ENCODE measurements around the gene UPF2.

UPF2 gene

GRCh38 chr10:11909618-11910017 lies 133.0 kb downstream of the UPF2 start:
- no peak overlapping the region for H3K4me3 ChIP-seq (ENCODE audit: control insufficient read depth, low read depth, low read length)
- TF ChIP-seq CTCF (conservative IDR thresholded peaks at IDR 0.05; ENCODE audit: control insufficient read depth, insufficient read depth, low read depth, low read length), result no peak
- DNase-seq (ENCODE audit: low read depth), result no peak

GRCh38 chr10:11908991-11909390 lies 133.6 kb downstream of the UPF2 start:
- no peak overlapping the region for H3K4me3 ChIP-seq (ENCODE audit: control insufficient read depth, low read depth, low read length)
- TF ChIP-seq CTCF (conservative IDR thresholded peaks at IDR 0.05; ENCODE audit: control insufficient read depth, insufficient read depth, low read depth, low read length), result no peak
- no peak for DNase-seq (ENCODE audit: low read depth)

DNA sequence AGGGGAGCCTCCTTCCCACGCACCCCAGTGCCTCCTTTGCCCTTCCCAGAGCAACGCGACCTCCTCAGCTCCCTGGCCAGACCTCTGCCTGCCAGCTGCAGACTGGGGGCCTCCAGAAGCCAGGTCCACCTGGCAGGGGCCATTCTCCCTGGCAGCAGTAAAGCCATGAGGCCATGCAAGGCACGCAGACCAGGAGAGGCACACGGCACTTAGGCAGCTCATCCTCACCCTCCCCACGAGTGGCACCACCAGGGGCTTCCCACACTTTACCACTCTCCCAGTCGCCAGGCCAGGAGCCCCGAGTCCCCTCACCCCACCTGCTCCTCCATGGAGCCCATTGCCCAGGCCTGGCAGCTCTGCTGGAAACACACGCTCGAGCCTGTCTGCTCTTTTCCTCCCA lies 134.1 kb downstream of the UPF2 start:
- no peak overlapping the region for H3K4me3 ChIP-seq (ENCODE audit: control insufficient read depth, low read depth, low read length)
- no peak for DNase-seq (ENCODE audit: low read depth)
- TF ChIP-seq CTCF (conservative IDR thresholded peaks at IDR 0.05; ENCODE audit: control insufficient read depth, insufficient read depth, low read depth, low read length), result no peak

GRCh38 chr10:11907914-11908313 lies 134.7 kb downstream of the UPF2 start:
- no peak overlapping the region for H3K4me3 ChIP-seq (ENCODE audit: control insufficient read depth, low read depth, low read length)
- no peak for TF ChIP-seq CTCF (conservative IDR thresholded peaks at IDR 0.05; ENCODE audit: control insufficient read depth, insufficient read depth, low read depth, low read length)
- no peak for DNase-seq (ENCODE audit: low read depth)

DNA sequence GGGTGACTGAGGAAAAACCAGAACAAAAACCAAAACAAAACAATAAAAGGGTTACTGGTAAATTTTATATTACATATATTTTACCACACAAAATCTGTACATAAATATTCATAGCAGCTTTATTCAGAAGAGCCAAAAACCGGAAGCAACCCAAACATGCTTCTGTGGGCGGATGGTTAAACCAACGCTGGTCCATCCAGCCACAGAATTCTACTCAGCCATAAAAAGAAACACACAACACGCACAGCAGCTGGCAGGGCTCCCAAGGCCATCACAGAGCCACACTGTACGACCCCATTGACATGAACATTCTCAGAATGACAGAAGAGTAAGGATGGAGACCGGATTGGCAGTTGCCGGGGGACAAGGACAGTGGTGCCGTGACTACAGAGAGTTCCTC lies 135.9 kb downstream of the UPF2 start:
- DNase-seq (ENCODE audit: low read depth), result no peak
- H3K4me3 ChIP-seq (ENCODE audit: control insufficient read depth, low read depth, low read length), result no peak overlapping the region
- TF ChIP-seq CTCF (conservative IDR thresholded peaks at IDR 0.05; ENCODE audit: control insufficient read depth, insufficient read depth, low read depth, low read length), result no peak

- no peak for TF ChIP-seq CTCF (conservative IDR thresholded peaks at IDR 0.05; ENCODE audit: control insufficient read depth, insufficient read depth, low read depth, low read length)
Observed at GRCh38 chr10:11902646-11903045, 140.0 kb downstream of the UPF2 start.

GRCh38 chr10:11901833-11902475 lies 140.7 kb downstream of the UPF2 start:
- TF ChIP-seq CTCF (conservative IDR thresholded peaks at IDR 0.05; ENCODE audit: control insufficient read depth, insufficient read depth, low read depth, low read length), result no peak
- no peak overlapping the region for H3K4me3 ChIP-seq (ENCODE audit: control insufficient read depth, low read depth, low read length)
- DNase-seq (ENCODE audit: low read depth), result no peak

More at GRCh38 chr10:11902646-11903045, 140.0 kb downstream of the UPF2 start:
- H3K4me3 ChIP-seq (ENCODE audit: control insufficient read depth, low read depth, low read length), result no peak overlapping the region
- no peak for DNase-seq (ENCODE audit: low read depth)
